Keratinocyte (primary cell): ENCODE measurements around the gene RNF227. TPM values are rescaled to one million over a fixed set of nuclear protein-coding genes. Genes with fewer than 3 reads are reported as not detected.
"Not testable (repeated sequence)": the region's sequence is repeated elsewhere in the genome, so short reads cannot be mapped to it uniquely, and the experiment has no call there.

Experiments
- DNase-seq: peaks from one replicate; pipeline ENCODE4 v3.0.0-alpha.2; 2011; ENCODE audit warnings: low read depth, missing footprints, low spot score
- FAIRE-seq: peaks from 2 replicates; lab custom pipeline; 2011; peaks lifted over from hg19 to GRCh38; lab: Jason Lieb, UNC
- H2AFZ ChIP-seq: 2 replicates; pipeline ENCODE4 v1.6.0; 2012; ENCODE audit warnings: low read length, control low read depth, inconsistent platforms; ENCODE audit not compliant: control insufficient read depth
- H3K27ac ChIP-seq: 2 replicates; pipeline ENCODE4 v1.5.1; 2011; ENCODE audit warnings: low read length; ENCODE audit not compliant: control insufficient read depth, insufficient read depth
- H3K27me3 ChIP-seq: 3 replicates; pipeline ENCODE4 v1.6.0; 2011; ENCODE audit warnings: low read length; ENCODE audit not compliant: control insufficient read depth, insufficient read depth; ENCODE audit errors: extremely low read depth
- H3K36me3 ChIP-seq, 2 experiments: 2 replicates in 1 of 2; 3 replicates in 1 of 2; pipeline ENCODE4 v1.5.1; 2011; ENCODE audit warnings: low read length in 2 of 2, mild to moderate bottlenecking in 1 of 2; ENCODE audit not compliant: control insufficient read depth in 2 of 2, insufficient read depth in 2 of 2; ENCODE audit errors: extremely low read depth in 1 of 2
- H3K4me1 ChIP-seq: 3 replicates; pipeline ENCODE4 v1.5.1; 2011; ENCODE audit warnings: low read length; ENCODE audit not compliant: control insufficient read depth, insufficient read depth; ENCODE audit errors: extremely low read depth
- H3K4me2 ChIP-seq: 3 replicates; pipeline ENCODE4 v1.6.0; 2011; ENCODE audit warnings: low read depth, low read length; ENCODE audit not compliant: control insufficient read depth, insufficient read depth; ENCODE audit errors: extremely low read depth
- H3K4me3 ChIP-seq, 3 experiments: fragments of 200-600 bp in 1 of 3; sonication (generic) in 1 of 3; 2 replicates in 2 of 3; 3 replicates in 1 of 3; pipeline ENCODE4 v1.5.1; 2011 to 2016; ENCODE audit warnings: low read length in 3 of 3, mild to moderate bottlenecking in 3 of 3, control low read depth in 2 of 3, inconsistent platforms in 1 of 3, low read depth in 1 of 3, mixed read lengths in 1 of 3, mixed run types in 1 of 3, moderate library complexity in 1 of 3; ENCODE audit not compliant: control insufficient read depth in 2 of 3, insufficient read depth in 2 of 3; ENCODE audit errors: extremely low read depth in 1 of 3
- H3K79me2 ChIP-seq: 2 replicates; pipeline ENCODE4 v1.6.0; 2012; ENCODE audit warnings: low read length; ENCODE audit not compliant: control insufficient read depth, insufficient read depth
- H3K9ac ChIP-seq: 3 replicates; pipeline ENCODE4 v1.6.0; 2011; ENCODE audit warnings: low read length; ENCODE audit not compliant: control insufficient read depth, insufficient read depth; ENCODE audit errors: extremely low read depth
- H3K9me1 ChIP-seq: 3 replicates; pipeline ENCODE4 v1.6.0; 2011; ENCODE audit warnings: low read length; ENCODE audit not compliant: control insufficient read depth, insufficient read depth; ENCODE audit errors: extremely low read depth
- H3K9me3 ChIP-seq: 2 replicates; pipeline ENCODE4 v1.5.1; 2012; ENCODE audit warnings: low read depth, low read length; ENCODE audit not compliant: control insufficient read depth
- H4K20me1 ChIP-seq: 3 replicates; pipeline ENCODE4 v1.6.0; 2011; ENCODE audit warnings: low read length; ENCODE audit not compliant: control insufficient read depth, insufficient read depth; ENCODE audit errors: extremely low read depth
- EZH2 ChIP-seq: IDR thresholded peaks from one replicate; pipeline ENCODE4 v1.6.1; 2012; ENCODE audit warnings: inconsistent platforms, mild to moderate bottlenecking, low read length, moderate library complexity
- dilution Hi-C: fragments of 300-500 bp; cut with MboI; formaldehyde crosslinking; loops from one replicate; pipeline ENCODE4 v1.7.0; 2020; ENCODE audit warnings: low sequenced_read_pairs; ENCODE audit not compliant: extremely low pct_ligation_motif_present
- polyA plus RNA-seq, 5 experiments: library from polyadenylated mRNA; depleted of rRNA in 3 of 5; stranded (reverse) in 3 of 5; stranded (forward) in 1 of 5; unstranded in 1 of 5; fragments of >200 nt; gene quantifications; 1 replicate in 1 of 5; 2 replicates in 3 of 5; 3 replicates in 1 of 5; pipeline versions ENCODE4 v1.2.1 to v1.2.3, GENCODE V29; 2011 to 2012; ENCODE audit warnings: missing spikeins in 2 of 5, low read depth in 1 of 5, low replicate concordance in 1 of 5
- TF ChIP-seq, protein P1 (sequence below), 3 experiments: IDR thresholded peaks in 1 of 3; conservative IDR thresholded peaks in 1 of 3; optimal IDR thresholded peaks in 1 of 3; 2 replicates in 2 of 3; 3 replicates in 1 of 3; pipeline versions ENCODE3 to v1.5.1; 2011; ENCODE audit warnings: low read length in 3 of 3, mild to moderate bottlenecking in 3 of 3, moderate library complexity in 2 of 3, control low read depth in 1 of 3, inconsistent platforms in 1 of 3; ENCODE audit not compliant: insufficient read depth in 2 of 3; ENCODE audit errors: extremely low read depth in 1 of 3

Gene RNF227
- polyA plus RNA-seq, 1 donor (not counting 4 experiments of a cell fraction or from before 2014, with no cell fraction given) = 3.6 TPM

DNA sequence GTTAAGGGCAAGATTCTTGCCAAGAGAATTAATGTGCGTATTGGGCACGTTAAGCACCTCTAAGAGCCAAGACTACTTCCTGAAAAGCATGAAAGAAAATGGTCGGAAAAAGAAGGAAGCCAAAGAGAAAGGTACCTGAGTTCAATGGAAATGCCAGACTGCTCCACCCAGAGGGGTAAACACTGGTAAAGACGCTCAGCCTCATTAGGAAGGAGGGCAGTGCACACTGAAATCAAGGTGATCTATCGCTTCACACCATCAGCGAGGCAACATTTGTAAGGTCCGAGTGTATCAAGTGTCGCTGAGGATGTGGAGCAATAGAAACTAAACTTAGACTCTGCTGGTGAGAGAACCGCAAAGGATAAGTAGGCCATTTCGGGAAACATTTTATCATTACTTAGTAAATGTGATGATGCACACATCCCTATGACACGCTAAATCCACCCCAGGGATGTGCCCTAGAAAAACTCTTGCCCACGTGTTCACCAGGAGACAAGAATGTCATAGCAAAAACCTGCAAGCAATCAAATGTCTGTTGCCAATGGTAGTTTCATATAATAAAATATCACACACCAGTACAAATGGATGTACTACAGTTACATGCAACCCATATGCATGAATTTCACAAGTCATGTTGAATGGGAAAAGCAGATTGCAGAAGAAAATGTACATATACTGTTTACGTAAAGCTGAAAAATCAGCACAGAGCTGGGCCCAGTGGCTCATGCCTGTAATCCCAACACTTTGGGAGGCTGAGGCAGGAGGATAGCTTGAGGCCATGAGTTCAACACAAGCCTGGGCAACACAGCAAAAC lies 39.5 kb upstream of the RNF227 start:
- no peaks in the 10 kb centered on the region for H3K9me3 ChIP-seq
- H3K9ac ChIP-seq = no peak overlapping the region
- H3K4me1 ChIP-seq = no peaks in the 10 kb centered on the region
- H3K27me3 ChIP-seq = peaks cover 2% of the 10 kb centered on the region
- dilution Hi-C loops = no loop called here
- H3K9me1 ChIP-seq = no peaks in the 10 kb centered on the region
- H2AFZ ChIP-seq = no peak overlapping the region
- no peak overlapping the region for H3K27ac ChIP-seq
- FAIRE-seq (no peak), DNase-seq (no peak)
- H3K36me3 ChIP-seq = no peaks in the 10 kb centered on the region
- no peak overlapping the region for H3K4me3 ChIP-seq
- TF ChIP-seq, protein P1, sequence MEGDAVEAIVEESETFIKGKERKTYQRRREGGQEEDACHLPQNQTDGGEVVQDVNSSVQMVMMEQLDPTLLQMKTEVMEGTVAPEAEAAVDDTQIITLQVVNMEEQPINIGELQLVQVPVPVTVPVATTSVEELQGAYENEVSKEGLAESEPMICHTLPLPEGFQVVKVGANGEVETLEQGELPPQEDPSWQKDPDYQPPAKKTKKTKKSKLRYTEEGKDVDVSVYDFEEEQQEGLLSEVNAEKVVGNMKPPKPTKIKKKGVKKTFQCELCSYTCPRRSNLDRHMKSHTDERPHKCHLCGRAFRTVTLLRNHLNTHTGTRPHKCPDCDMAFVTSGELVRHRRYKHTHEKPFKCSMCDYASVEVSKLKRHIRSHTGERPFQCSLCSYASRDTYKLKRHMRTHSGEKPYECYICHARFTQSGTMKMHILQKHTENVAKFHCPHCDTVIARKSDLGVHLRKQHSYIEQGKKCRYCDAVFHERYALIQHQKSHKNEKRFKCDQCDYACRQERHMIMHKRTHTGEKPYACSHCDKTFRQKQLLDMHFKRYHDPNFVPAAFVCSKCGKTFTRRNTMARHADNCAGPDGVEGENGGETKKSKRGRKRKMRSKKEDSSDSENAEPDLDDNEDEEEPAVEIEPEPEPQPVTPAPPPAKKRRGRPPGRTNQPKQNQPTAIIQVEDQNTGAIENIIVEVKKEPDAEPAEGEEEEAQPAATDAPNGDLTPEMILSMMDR (optimal IDR thresholded peaks at IDR 0.05 in 1 of 3, IDR thresholded peaks at IDR 0.05 in 1 of 3, conservative IDR thresholded peaks at IDR 0.05 in 1 of 3; ENCODE audit: extremely low read depth in 1 of 3, insufficient read depth in 2 of 3, low read length in 3 of 3) = no peak
- no peak for TF ChIP-seq EZH2
- H3K4me2 ChIP-seq = no peak overlapping the region
- H3K79me2 ChIP-seq = no peaks in the 10 kb centered on the region
- H4K20me1 ChIP-seq = no peaks in the 10 kb centered on the region

DNA sequence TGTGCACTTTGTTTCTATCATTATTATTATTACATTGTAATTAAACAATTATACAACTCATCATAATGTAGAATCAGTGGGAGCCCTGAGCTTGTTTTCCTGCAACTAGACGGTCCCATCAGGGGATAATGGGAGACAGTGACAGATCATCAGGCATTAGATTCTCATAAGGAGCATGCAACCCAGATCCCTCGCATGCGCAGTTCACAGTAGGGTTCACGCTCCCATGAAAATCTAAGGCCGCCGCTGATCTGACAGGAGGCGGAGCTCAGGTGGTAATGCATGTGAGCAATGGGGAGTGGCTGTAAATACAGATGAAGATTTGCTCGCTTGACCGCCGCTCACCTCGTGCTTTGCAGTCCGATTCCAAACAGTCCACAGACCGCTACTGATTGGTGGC lies 37.2 kb upstream of the RNF227 start:
- H3K27ac ChIP-seq, H3K9me3 ChIP-seq, H3K9ac ChIP-seq, H3K27me3 ChIP-seq, H3K4me3 ChIP-seq, H4K20me1 ChIP-seq, H2AFZ ChIP-seq, H3K79me2 ChIP-seq, FAIRE-seq, H3K36me3 ChIP-seq, H3K4me2 ChIP-seq, H3K4me1 ChIP-seq, dilution Hi-C loops, DNase-seq, H3K9me1 ChIP-seq: not testable (repeated sequence)
